Activated CD8-positive, alpha-beta memory T cell treated with anti-CD3 and anti-CD28 coated beads, Interleukin-2, amount 10 ng/mL, durations not matched to agents 7 days and 5 days (primary cell): ENCODE data around the gene SESN3. TPM values are rescaled to one million over a fixed set of nuclear protein-coding genes. Genes with fewer than 3 reads are reported as not detected.
"Not testable (repeated sequence)": the region's sequence is repeated elsewhere in the genome, so short reads cannot be mapped to it uniquely, and the experiment has no call there.

Experiments used
- ATAC-seq: fragments of 150-1000 bp; cut with Tn5 transposase; one replicate; pipeline ENCODE4 v1.10.0; 2021; ENCODE audit warnings: moderate library complexity
- CTCF ChIA-PET: fragments of 350-600 bp; sonication (Branson Sonifier 250); formaldehyde crosslinking; loops from one replicate; lab custom pipeline; 2021; ENCODE audit warnings: antibody characterized with exemption; lab: Charles Lee
- DNase-seq: peaks from one replicate; pipeline ENCODE4 v3.0.0-alpha.2; 2020
- H3K27ac Mint-ChIP-seq: one replicate; pipeline ENCODE4 v1.8.0; 2021; ENCODE audit warnings: mild to moderate bottlenecking, mixed read lengths
- H3K27me3 Mint-ChIP-seq: one replicate; pipeline ENCODE4 v1.8.0; 2021; ENCODE audit warnings: mixed read lengths
- H3K36me3 Mint-ChIP-seq: one replicate; pipeline ENCODE4 v1.8.0; 2021; ENCODE audit warnings: mild to moderate bottlenecking, mixed read lengths
- H3K4me1 Mint-ChIP-seq: one replicate; pipeline ENCODE4 v1.8.0; 2021; ENCODE audit warnings: mixed read lengths
- H3K4me3 Mint-ChIP-seq: one replicate; pipeline ENCODE4 v1.8.0; 2021; ENCODE audit warnings: mild to moderate bottlenecking, moderate library complexity, mixed read lengths
- H3K9me3 Mint-ChIP-seq: one replicate; pipeline ENCODE4 v1.8.0; 2022; ENCODE audit warnings: low read depth, mixed read lengths
- total RNA-seq, 2 experiments: library from RNA; stranded (reverse); gene quantifications; one replicate each; pipeline ENCODE4 v1.2.3, GENCODE V29; 2021

Gene SESN3, protein sequence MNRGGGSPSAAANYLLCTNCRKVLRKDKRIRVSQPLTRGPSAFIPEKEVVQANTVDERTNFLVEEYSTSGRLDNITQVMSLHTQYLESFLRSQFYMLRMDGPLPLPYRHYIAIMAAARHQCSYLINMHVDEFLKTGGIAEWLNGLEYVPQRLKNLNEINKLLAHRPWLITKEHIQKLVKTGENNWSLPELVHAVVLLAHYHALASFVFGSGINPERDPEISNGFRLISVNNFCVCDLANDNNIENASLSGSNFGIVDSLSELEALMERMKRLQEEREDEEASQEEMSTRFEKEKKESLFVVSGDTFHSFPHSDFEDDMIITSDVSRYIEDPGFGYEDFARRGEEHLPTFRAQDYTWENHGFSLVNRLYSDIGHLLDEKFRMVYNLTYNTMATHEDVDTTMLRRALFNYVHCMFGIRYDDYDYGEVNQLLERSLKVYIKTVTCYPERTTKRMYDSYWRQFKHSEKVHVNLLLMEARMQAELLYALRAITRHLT
- total RNA-seq = 10 to 100 TPM in 1 of 2 experiments, 1 to 10 TPM in 1; 9.3 to 24.3 TPM

DNA sequence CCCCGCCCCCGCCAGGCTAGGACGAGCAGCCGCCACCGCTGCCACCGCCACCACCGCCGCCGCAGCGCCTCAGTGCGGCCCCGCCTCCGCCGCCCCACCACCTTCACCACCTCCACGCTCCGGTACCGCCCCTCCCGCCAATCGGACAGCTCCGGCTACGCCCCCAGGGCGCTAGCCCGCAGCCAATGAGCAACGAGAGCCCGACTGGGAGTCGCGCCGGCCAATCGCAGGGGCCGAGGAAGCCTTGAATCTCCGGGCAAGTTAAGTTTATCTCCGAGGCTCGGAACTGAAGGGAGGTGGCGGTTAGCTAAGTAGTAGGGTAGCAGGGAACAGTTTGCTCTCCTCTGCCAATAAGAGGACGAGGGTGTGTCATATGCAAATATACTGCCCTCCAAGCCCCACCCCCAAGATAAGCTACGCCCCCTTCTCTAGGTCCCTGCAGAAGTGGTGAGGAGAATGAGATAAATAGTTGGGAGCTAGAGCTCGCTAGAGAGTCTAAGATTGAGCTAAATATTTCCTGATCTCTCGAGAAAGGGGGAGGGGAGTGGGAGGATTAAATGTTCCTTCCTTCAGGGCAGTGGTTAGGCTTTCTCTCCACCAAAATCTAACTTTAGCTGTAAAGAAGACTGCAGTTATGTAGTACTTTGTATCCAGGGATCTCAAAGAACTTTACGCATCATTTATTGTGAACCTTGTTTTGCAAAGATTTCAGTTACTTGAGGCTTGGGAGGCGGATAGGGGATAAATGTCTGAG lies at the start of gene SESN3:
SESN3 (minus strand) TSS at position 76 of the 754 bp plus-strand sequence. CDS start 342 bp downstream, outside the sequence.
- no peaks in the 10 kb centered on the region for H3K9me3 Mint-ChIP-seq
- H3K27me3 Mint-ChIP-seq = peaks cover 16% of the 10 kb centered on the region
- ATAC-seq = peak; percentile 95
- peaks cover 3% of the 10 kb centered on the region for H3K36me3 Mint-ChIP-seq
- CTCF ChIA-PET = interaction anchor here (0.6 to 3.0 kb wide), 15 partner anchors 13 to 1045 kb away, joined by 3 to 26 read pairs (median 4); partner anchors contain the start of genes FAM76B and SRSF8
- peak; percentile 99 for DNase-seq
- peaks cover 24% of the 10 kb centered on the region for H3K4me1 Mint-ChIP-seq
- peak within 1 kb of the TSS; percentile 84 for H3K4me3 Mint-ChIP-seq
- H3K27ac Mint-ChIP-seq = peak within 1 kb of the TSS; percentile 75

DNA sequence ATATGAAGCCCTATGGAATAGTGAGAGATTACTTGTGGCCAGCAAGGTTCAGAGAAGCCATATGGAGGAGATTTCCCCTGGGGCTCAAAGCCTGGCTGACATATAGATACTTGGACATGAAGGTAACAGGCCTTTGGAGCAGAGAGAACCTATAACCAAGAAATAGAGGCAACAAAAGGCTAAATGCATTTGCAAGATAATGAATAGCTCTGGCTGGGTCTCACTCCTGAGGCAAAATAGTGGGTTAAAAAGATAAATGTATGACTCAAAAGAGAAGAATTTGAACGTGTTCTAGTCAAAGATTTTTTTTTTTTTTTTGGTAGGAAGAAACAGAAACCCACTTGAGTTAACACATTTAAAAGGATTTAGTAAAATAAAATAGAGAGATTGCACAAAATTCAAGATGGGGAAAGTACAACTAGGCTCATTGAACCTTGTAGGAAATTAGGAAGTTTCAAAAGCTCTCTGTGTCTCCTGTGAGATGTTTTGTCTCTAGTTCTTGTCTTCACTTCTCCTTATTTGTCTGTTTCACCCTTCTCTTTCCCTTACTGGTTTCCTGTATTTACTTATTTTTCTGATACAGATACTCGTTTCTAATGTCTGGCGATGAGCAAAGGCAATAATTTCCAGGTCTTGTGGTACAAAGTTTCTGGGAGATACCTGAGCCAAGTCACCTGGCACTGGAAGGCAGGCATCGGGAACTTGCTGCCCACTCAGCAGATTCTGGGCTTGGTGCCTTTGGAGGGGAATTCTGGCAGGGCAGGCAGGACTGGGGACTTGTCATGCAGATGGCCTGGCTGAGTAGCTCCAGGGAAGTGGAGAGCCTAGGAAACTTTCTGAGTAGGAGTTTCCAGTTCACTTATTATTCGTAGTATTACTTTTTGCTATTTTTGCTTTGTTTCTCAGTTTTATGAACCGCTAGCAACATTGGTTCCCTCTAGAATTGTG lies 49.2 kb upstream of the SESN3 start:
- H3K4me1 Mint-ChIP-seq = no peaks in the 10 kb centered on the region
- CTCF ChIA-PET = no interaction called here
- H3K9me3 Mint-ChIP-seq = no peaks in the 10 kb centered on the region
- H3K36me3 Mint-ChIP-seq = no peaks in the 10 kb centered on the region
- H3K27ac Mint-ChIP-seq = no peak overlapping the region
- DNase-seq = no peak
- H3K27me3 Mint-ChIP-seq = peaks cover 5% of the 10 kb centered on the region
- no peak for ATAC-seq
- no peak overlapping the region for H3K4me3 Mint-ChIP-seq

DNA sequence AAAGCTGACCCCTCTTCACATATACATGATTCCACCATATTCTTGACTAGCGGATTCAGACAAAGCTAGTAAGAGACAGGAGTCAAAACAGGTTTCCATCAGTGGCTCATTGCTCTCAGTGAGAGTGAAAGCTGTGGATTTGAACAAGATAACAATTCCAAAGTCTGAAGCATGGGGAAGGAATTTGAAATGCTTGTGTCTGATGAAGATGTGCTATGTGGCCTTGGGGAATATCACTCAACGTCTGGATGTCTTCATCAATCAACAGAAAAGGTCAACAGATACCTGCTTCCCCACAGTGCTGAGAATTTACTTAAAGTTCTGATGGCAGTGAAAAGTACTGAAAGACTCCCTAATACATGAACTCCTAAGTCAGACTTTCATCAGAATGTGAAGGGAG lies 46.9 kb upstream of the SESN3 start:
- H3K36me3 Mint-ChIP-seq = no peaks in the 10 kb centered on the region
- H3K9me3 Mint-ChIP-seq = no peaks in the 10 kb centered on the region
- H3K27ac Mint-ChIP-seq = no peak overlapping the region
- ATAC-seq = no peak
- no peaks in the 10 kb centered on the region for H3K4me1 Mint-ChIP-seq
- H3K27me3 Mint-ChIP-seq = peaks cover 2% of the 10 kb centered on the region
- CTCF ChIA-PET = no interaction called here
- H3K4me3 Mint-ChIP-seq = no peak overlapping the region
- DNase-seq = no peak

DNA sequence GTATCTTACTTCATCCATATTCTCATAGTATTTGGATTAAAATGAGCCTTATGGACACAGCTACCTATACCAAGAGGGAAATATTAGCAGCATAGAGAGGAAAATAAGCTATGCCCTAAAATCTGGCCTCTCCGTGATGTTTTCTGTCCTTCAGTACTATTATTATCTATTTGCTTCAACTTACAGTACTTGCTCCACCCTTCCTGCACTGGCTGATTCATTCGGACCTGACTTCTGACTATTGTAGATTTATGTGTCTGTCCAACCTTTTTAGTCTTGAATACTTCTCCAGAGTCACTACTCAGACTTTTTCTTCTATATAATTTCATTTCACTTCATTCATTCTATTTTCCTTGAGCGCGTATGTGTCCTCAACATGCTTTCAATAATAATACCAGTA lies 45.1 kb upstream of the SESN3 start:
- H3K4me3 Mint-ChIP-seq = no peak overlapping the region
- ATAC-seq = no peak
- no peak for DNase-seq
- no peaks in the 10 kb centered on the region for H3K9me3 Mint-ChIP-seq
- no peaks in the 10 kb centered on the region for H3K36me3 Mint-ChIP-seq
- H3K27ac Mint-ChIP-seq = no peak overlapping the region
- H3K4me1 Mint-ChIP-seq = no peaks in the 10 kb centered on the region
- peaks cover 2% of the 10 kb centered on the region for H3K27me3 Mint-ChIP-seq
- CTCF ChIA-PET = no interaction called here

DNA sequence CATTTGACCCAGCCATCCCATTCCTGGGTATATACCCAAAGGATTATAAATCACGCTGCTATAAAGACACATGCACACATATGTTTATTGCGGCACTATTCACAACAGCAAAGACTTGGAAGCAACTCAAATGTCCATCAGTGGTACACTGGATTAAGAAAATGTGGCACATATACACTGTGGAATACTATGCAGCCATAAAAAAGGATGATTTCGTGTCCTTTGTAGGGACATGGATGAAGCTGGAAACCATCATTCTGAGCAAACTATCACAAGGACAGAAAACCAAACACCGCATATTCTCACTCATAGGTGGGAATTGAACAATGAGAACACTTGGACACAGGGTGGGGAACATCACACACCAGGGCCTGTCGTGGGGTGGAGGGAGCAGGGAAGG lies 42.6 kb upstream of the SESN3 start:
- ATAC-seq, H3K27me3 Mint-ChIP-seq, DNase-seq, CTCF ChIA-PET, H3K27ac Mint-ChIP-seq, H3K36me3 Mint-ChIP-seq, H3K9me3 Mint-ChIP-seq, H3K4me3 Mint-ChIP-seq, H3K4me1 Mint-ChIP-seq: not testable (repeated sequence)

DNA sequence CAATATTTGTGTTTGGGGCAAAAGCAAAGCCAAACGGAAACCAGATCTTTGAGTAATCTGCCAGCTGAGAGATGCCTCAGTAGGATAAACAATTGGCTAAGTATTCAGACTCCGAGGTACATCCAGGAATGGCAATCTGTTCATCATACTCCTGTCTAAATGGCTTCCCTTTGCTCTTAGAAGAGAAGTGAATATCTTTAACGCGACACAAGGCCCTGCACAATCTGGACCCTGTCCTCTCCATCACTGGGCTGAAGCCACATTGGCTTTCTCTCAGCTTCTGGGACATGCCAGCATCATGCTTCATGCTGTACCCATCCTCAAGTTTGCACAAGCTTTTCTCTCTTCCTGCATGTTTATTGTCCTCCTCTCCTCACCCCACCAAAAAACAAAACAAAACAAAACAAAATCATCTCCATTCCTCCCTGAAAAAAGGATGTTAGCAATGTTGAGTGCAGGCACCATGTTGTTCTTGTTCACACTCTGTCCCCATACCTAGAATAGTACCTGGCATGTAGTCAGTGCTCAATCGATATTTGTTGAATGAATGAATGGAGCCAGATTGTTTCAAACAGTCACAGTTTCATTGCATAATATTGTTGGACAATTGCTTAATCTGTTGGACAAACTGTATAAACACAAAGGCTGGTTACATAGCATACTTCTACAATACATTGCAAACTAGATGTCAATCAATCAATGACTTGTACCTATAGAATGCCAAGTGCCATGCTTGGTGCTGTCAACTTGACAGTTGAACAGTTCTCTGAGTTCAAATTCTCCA lies 38.2 kb upstream of the SESN3 start:
- Mint-ChIP-seq H3K27me3 (peaks cover 2% of the 10 kb centered on the region), H3K9me3 (no peaks in the 10 kb centered on the region), H3K4me3 (no peak overlapping the region), H3K27ac (no peak overlapping the region), H3K36me3 (no peaks in the 10 kb centered on the region), H3K4me1 (no peaks in the 10 kb centered on the region)
- ATAC-seq (no peak), DNase-seq (no peak)
- CTCF ChIA-PET = no interaction called here

DNA sequence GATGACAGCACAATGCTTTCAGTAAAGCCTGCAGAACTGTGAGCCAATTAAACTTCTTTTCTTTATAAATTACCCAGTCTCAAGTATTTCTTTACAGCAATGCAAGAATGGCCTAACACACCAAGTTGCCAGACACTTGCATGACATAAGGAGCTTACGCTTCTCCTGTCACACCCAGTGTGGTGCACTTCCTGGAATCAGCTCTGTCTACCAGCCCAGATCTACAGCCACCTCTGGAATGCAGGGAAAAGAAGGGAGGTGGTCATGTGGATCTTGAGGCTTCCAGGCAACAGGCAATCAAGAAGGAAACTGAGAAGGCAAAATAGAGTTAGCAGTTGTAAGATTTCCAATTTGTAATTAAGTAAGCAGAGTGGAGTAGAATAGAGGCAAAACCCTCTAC lies 37.4 kb upstream of the SESN3 start:
- H3K36me3 Mint-ChIP-seq = no peaks in the 10 kb centered on the region
- DNase-seq (no peak), ATAC-seq (no peak)
- no peak overlapping the region for H3K27ac Mint-ChIP-seq
- H3K4me3 Mint-ChIP-seq = no peak overlapping the region
- H3K9me3 Mint-ChIP-seq = no peaks in the 10 kb centered on the region
- H3K4me1 Mint-ChIP-seq = peaks cover 7% of the 10 kb centered on the region
- CTCF ChIA-PET = no interaction called here
- H3K27me3 Mint-ChIP-seq = peaks cover 5% of the 10 kb centered on the region

DNA sequence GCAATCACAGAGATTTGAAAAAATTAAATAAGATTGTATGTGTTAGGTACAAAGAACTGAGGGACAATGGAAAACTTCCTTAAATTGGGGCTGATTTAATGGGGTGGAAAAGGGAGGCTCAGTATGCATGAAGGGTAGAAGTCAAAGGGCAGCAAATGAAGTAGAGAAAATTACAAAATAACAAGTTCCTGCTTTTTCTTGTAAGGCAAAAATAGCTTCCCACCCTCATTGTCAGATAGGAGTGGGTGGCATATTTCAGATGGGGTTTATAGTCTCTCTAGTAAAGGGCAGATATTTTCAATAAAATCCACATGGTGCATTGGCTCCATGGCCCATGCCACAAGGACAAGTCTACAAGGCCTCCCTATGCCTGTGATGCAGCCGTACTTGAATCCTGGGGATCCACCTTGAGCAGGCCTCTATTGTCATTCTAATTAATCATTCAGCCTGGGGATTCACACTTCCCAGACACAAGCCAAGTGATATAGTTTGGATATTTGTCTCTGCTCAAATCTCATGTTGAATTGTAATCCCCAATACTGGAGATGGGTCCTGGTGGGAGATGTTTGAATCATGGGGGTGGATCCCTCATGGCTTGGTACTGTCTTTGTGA lies 36.7 kb upstream of the SESN3 start:
- no peaks in the 10 kb centered on the region for H3K9me3 Mint-ChIP-seq
- no peak overlapping the region for H3K27ac Mint-ChIP-seq
- H3K4me3 Mint-ChIP-seq = no peak overlapping the region
- peaks cover 13% of the 10 kb centered on the region for H3K4me1 Mint-ChIP-seq
- CTCF ChIA-PET = interaction anchor here (1.3 kb wide), 1 partner anchor 17 kb away, joined by 3 read pairs; no protein-coding TSS in a partner anchor
- ATAC-seq (no peak), DNase-seq (no peak)
- H3K27me3 Mint-ChIP-seq = peaks cover 5% of the 10 kb centered on the region
- no peaks in the 10 kb centered on the region for H3K36me3 Mint-ChIP-seq

DNA sequence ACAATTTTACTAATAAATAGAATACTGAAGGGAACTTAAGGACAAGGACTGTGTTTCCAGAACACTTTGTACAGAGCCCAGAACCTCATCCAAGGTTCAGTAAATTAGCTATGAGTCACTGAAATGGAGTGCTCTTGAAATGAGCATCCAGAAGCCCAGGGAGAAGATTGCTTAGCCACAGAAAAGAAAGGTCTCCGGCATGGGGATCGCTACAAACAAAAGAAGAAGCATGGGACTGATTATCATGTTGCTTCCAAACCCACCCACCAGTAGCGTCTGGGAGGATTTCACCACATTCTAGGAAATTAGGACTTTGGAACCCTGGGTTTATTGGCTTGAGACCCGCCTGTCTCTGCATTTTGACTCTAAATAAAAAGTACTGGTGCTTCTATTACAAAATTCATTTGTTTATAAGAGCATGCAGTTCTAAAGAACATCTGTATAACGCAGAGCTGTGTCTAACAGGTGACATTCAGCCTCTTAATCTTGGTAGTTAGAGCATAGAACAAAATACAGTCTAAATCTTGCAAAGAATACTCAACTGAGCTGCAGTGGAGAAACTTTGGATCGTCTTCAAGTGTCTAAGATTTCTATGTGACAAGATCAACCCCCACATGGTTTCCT lies 35.9 kb upstream of the SESN3 start:
- Mint-ChIP-seq H3K36me3 (no peaks in the 10 kb centered on the region), H3K27me3 (peaks cover 5% of the 10 kb centered on the region), H3K27ac (no peak overlapping the region), H3K4me3 (no peak overlapping the region), H3K9me3 (no peaks in the 10 kb centered on the region), H3K4me1 (peaks cover 13% of the 10 kb centered on the region)
- DNase-seq = no peak
- ATAC-seq = no peak
- CTCF ChIA-PET = interaction anchor here (1.0 to 1.3 kb wide), 2 partner anchors 13 to 18 kb away, joined by 3 to 4 read pairs; no protein-coding TSS in a partner anchor

DNA sequence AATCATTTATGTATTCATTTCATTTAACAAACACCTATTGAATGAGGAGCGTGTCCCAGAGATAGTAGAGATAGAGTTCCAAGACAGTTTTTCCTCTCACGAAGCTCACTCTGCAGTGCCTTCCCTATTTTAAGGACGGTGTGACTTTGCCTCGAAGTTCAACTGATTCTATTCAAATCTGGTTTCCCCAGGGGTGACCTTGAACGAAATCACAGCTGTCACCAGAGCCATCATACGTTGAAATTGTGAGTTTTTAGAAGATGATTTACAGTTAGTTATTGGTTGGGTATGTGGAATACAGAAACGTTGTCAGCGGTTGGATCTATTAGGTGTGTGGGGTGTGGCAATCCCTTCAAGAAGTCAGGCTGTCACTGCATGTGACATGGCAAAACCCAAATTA lies 33.9 kb upstream of the SESN3 start:
- H3K27me3 Mint-ChIP-seq = peaks cover 5% of the 10 kb centered on the region
- no peak overlapping the region for H3K27ac Mint-ChIP-seq
- CTCF ChIA-PET = no interaction called here

DNA sequence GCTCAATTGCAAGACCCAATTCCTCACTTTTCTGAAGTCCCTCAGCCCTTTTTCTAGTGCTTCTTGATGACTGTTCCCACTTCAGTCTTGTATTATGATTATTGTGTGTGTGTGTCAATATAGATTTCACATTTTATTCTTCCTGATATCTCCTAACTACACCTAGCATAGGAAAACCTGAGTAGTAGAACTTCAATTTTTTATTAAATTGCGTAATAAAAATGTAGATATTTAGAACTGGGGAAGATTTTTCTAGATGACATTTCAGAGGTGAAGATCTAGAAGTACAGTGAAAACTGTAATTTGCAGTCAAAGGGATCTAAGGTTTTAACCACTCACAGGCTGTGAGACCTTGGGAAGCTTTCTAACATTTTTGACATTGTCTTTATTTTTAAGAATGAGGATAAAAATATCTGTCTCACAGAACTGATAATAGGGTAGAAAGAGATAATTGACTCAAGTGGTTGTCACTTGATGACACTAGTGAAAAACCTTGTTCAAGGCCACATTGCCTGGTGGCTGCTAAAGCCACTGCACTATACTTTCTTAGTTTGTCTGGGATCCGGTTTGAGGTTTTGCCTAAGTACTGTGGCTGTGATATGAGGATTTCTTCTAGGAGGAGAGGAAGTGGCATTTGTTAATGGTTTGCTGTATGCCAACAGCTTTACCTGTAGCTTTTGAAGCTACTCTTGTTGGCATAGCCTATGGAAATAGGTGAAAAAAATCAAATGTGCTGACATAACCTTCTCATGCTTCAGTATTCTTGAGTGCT lies 32.2 kb upstream of the SESN3 start:
- Mint-ChIP-seq H3K4me1 (peaks cover 13% of the 10 kb centered on the region), H3K36me3 (no peaks in the 10 kb centered on the region), H3K27me3 (peaks cover 5% of the 10 kb centered on the region), H3K27ac (no peak overlapping the region), H3K9me3 (no peaks in the 10 kb centered on the region), H3K4me3 (no peak overlapping the region)
- CTCF ChIA-PET = no interaction called here
- peak; percentile 57 for ATAC-seq
- peak; percentile 43 for DNase-seq

More for the DNA sequence above, 33.9 kb upstream of the SESN3 start:
- Mint-ChIP-seq H3K4me1 (peaks cover 13% of the 10 kb centered on the region), H3K36me3 (no peaks in the 10 kb centered on the region), H3K9me3 (no peaks in the 10 kb centered on the region), H3K4me3 (no peak overlapping the region)
- DNase-seq (no peak), ATAC-seq (no peak)
